Esophagus squamous epithelium (tissue), 5 donors: Measurements from ENCODE around the gene STAT4. TPM values are rescaled to one million over a fixed set of nuclear protein-coding genes. Genes with fewer than 3 reads are reported as not detected.

Experiments used
- DNase-seq: peaks from one replicate; lab custom pipeline; 2025; lab: John Stamatoyannopoulos, UW
- H3K27ac ChIP-seq, 4 donors: fragments of 200-600 bp; sonication (generic); one replicate each; pipeline ENCODE4 v1.5.1; 2016 to 2019; ENCODE audit warnings: mild to moderate bottlenecking in 1 of 4
- H3K27me3 ChIP-seq, 4 donors: fragments of 200-600 bp; sonication (generic); 1 replicate in 3 of 4; 2 replicates in 1 of 4; pipeline versions ENCODE4 v1.5.1 to v1.6.0; 2017 to 2021; ENCODE audit warnings: antibody characterized with exemption in 1 of 4
- H3K36me3 ChIP-seq, 3 donors: fragments of 200-600 bp; sonication (generic); one replicate each; pipeline ENCODE4 v1.5.1; 2016 to 2019
- H3K4me1 ChIP-seq, 3 donors: fragments of 200-600 bp; sonication (generic); one replicate each; pipeline ENCODE4 v1.5.1; 2017 to 2019
- H3K4me3 ChIP-seq, 4 donors: fragments of 200-600 bp; sonication (generic); 1 replicate in 3 of 4; 2 replicates in 1 of 4; pipeline ENCODE4 v1.5.1; 2016 to 2019; ENCODE audit warnings: mild to moderate bottlenecking in 2 of 4, moderate library complexity in 1 of 4
- H3K9me3 ChIP-seq, 3 donors: fragments of 200-600 bp; sonication (generic); one replicate each; pipeline ENCODE4 v1.5.1; 2016 to 2019
- CTCF ChIP-seq, 6 experiments: fragments of 450-650 bp in 4 of 6; fragments of 200-600 bp in 2 of 6; sonication (generic) in 2 of 6; IDR thresholded peaks; one replicate each; pipeline ENCODE4 v1.5.1; 2016 to 2019; ENCODE audit warnings: antibody characterized with exemption in 6 of 6, mild to moderate bottlenecking in 4 of 6, moderate library complexity in 4 of 6
- POLR2A ChIP-seq, 4 donors: fragments of 450-650 bp; IDR thresholded peaks; one replicate each; pipeline ENCODE4 v1.6.1; 2017; ENCODE audit warnings: antibody characterized with exemption in 4 of 4, mild to moderate bottlenecking in 4 of 4, moderate library complexity in 3 of 4
- WGBS, 2 donors: methylation state at CpG; one replicate each; pipeline ENCODE4 v1.1.5; 2018; 5-methylcytosine and 5-hydroxymethylcytosine counted together
- intact Hi-C: fragments of 100-400 bp; cut with DNase I; formaldehyde crosslinking; loops from one replicate; pipeline ENCODE4 v1.15.0; 2022
- total RNA-seq, 4 donors: library from RNA; depleted of rRNA; stranded (reverse); fragments of >200 nt; gene quantifications; one replicate each; pipeline ENCODE4 v1.1.0, GENCODE V29; 2016
- donor health status: DM: yes; HTN: yes; CAD: no.

Gene STAT4
- total RNA-seq, 4 donors from 2014 or later: 0.47 to 3.2 (median 2.1) TPM

GRCh38 chr2:191020221-191020741, 130.5 kb downstream of the STAT4 start:
- WGBS, 2 donors: 0 to 1% methylated on average over 12 to 19 of the region's 59 CpGs
- Histone ChIP-seq H3K27me3 (no peaks in the 10 kb centered on the region), H3K4me3 (peak overlapping the region; percentile 70 to 87 (median 76)), H3K4me1 (peaks cover 0 to 18% (median 8%) of the 10 kb centered on the region in 3 donors), H3K36me3 (no peaks in the 10 kb centered on the region), H3K9me3 (no peaks in the 10 kb centered on the region), H3K27ac (peak overlapping the region; percentile 84 to 95 (median 89))
- intact Hi-C loops: loop anchor here (10.0 kb wide), 1 partner anchor 235 kb away; no protein-coding TSS in a partner anchor
- peak; percentile 27 for DNase-seq
- TF ChIP-seq POLR2A (IDR thresholded peaks at IDR 0.05) (peak in 3 of 4 donors; percentile 57 to 93 (median 61)), CTCF (IDR thresholded peaks at IDR 0.05) (peak in 4 of 6 experiments; percentile 21 to 44 (median 28))

GRCh38 chr2:191019376-191019775, 131.4 kb downstream of the STAT4 start:
- DNase-seq: no peak
- TF ChIP-seq CTCF (IDR thresholded peaks at IDR 0.05) (no peak), POLR2A (IDR thresholded peaks at IDR 0.05) (no peak)

GRCh38 chr2:191018643-191019119, 132.1 kb downstream of the STAT4 start:
- intact Hi-C loops: no loop called here
- TF ChIP-seq CTCF (IDR thresholded peaks at IDR 0.05) (no peak), POLR2A (IDR thresholded peaks at IDR 0.05) (no peak)
- Histone ChIP-seq H3K27ac (no peak overlapping the region), H3K4me3 (no peak overlapping the region), H3K36me3 (no peaks in the 10 kb centered on the region), H3K27me3 (no peaks in the 10 kb centered on the region), H3K4me1 (peaks cover 6 to 24% (median 13%) of the 10 kb centered on the region in 3 donors), H3K9me3 (no peaks in the 10 kb centered on the region)
- 62 to 64% methylated on average over 2 to 3 of the region's 3 CpGs for WGBS, 2 donors
- no peak for DNase-seq

More at GRCh38 chr2:191019376-191019775, 131.4 kb downstream of the STAT4 start:
- Histone ChIP-seq H3K27me3 (no peaks in the 10 kb centered on the region), H3K9me3 (no peaks in the 10 kb centered on the region), H3K4me1 (peaks cover 4 to 23% (median 13%) of the 10 kb centered on the region in 3 donors), H3K27ac (no peak overlapping the region), H3K36me3 (no peaks in the 10 kb centered on the region), H3K4me3 (no peak overlapping the region)
- intact Hi-C loops: no loop called here
- WGBS, 2 donors: 84 to 86% methylated on average over 3 of the region's 3 CpGs

- Histone ChIP-seq H3K4me1 (peaks cover 6 to 30% (median 14%) of the 10 kb centered on the region in 3 donors), H3K9me3 (no peaks in the 10 kb centered on the region), H3K36me3 (no peaks in the 10 kb centered on the region), H3K27me3 (no peaks in the 10 kb centered on the region), H3K27ac (no peak overlapping the region), H3K4me3 (no peak overlapping the region)
- WGBS, 2 donors: 71 to 83% methylated on average over 1 of the region's 1 CpG
- no peak for DNase-seq
- no peak for TF ChIP-seq CTCF (IDR thresholded peaks at IDR 0.05)
- no peak for TF ChIP-seq POLR2A (IDR thresholded peaks at IDR 0.05)
- intact Hi-C loops: no loop called here
These were observed 132.7 kb downstream of the STAT4 start for GRCh38 chr2:191018048-191018447.

- peaks cover 0 to 5% (median 0%) of the 10 kb centered on the region in 3 donors for H3K36me3 ChIP-seq
- no peak for DNase-seq
- no peaks in the 10 kb centered on the region for H3K9me3 ChIP-seq
- no peaks in the 10 kb centered on the region for H3K27me3 ChIP-seq
- no peak overlapping the region for H3K4me3 ChIP-seq
- TF ChIP-seq CTCF (IDR thresholded peaks at IDR 0.05) (no peak), POLR2A (IDR thresholded peaks at IDR 0.05) (no peak)
- WGBS, 2 donors: 82 to 90% methylated on average over 8 of the region's 8 CpGs
- no peak overlapping the region for H3K27ac ChIP-seq
- intact Hi-C loops: no loop called here
- H3K4me1 ChIP-seq: peaks cover 25 to 43% (median 29%) of the 10 kb centered on the region in 3 donors
These were observed 135.0 kb downstream of the STAT4 start for GRCh38 chr2:191015831-191016230.
